Kidney (tissue), 14 donors: ENCODE data around the gene SLAMF8. TPM values are rescaled to one million over a fixed set of nuclear protein-coding genes. Genes with fewer than 3 reads are reported as not detected.

Experiments
- DNase-seq, 5 donors: peaks; one replicate each; pipeline ENCODE4 v3.0.0-alpha.2; 2013 to 2020
- FAIRE-seq: peaks from 2 replicates; lab custom pipeline; 2012; peaks lifted over from hg19 to GRCh38; lab: Jason Lieb, UNC
- H3K27ac ChIP-seq, 2 donors: one replicate each; pipeline ENCODE4 v1.7.0; 2013; ENCODE audit warnings: low read depth in 2 of 2, low read length in 2 of 2, inconsistent platforms in 1 of 2
- H3K27me3 ChIP-seq: one replicate; pipeline ENCODE4 v1.7.1; 2013; ENCODE audit warnings: low read length, inconsistent platforms; ENCODE audit not compliant: control insufficient read depth, insufficient read depth
- H3K36me3 ChIP-seq, 3 donors: one replicate each; pipeline versions ENCODE4 v1.7.0 to v1.7.1; 2013; ENCODE audit warnings: low read length in 3 of 3, control low read depth in 1 of 3, inconsistent platforms in 1 of 3; ENCODE audit not compliant: insufficient read depth in 3 of 3, control insufficient read depth in 2 of 3
- H3K4me1 ChIP-seq, 3 donors: one replicate each; pipeline versions ENCODE4 v1.7.0 to v1.7.1; 2013; ENCODE audit warnings: low read length in 3 of 3, inconsistent platforms in 1 of 3, low read depth in 1 of 3; ENCODE audit not compliant: control insufficient read depth in 2 of 3, insufficient read depth in 2 of 3
- H3K4me3 ChIP-seq, 3 donors: one replicate each; pipeline versions ENCODE4 v1.7.0 to v1.8.1; 2013; ENCODE audit warnings: low read length in 3 of 3, control low read depth in 1 of 3, inconsistent platforms in 1 of 3
- H3K9ac ChIP-seq, 3 donors: one replicate each; pipeline versions ENCODE4 v1.7.0 to v1.7.1; 2013; ENCODE audit warnings: low read length in 3 of 3, control low read depth in 1 of 3, inconsistent platforms in 1 of 3
- H3K9me3 ChIP-seq, 3 donors: one replicate each; pipeline versions ENCODE4 v1.7.0 to v1.7.1; 2013; ENCODE audit warnings: low read length in 3 of 3, control low read depth in 1 of 3, inconsistent platforms in 1 of 3; ENCODE audit not compliant: control insufficient read depth in 2 of 3, insufficient read depth in 1 of 3
- intact Hi-C: fragments of 100-400 bp; cut with DNase I; formaldehyde crosslinking; loops from one replicate; pipeline ENCODE4 v1.11.1; 2022
- polyA plus RNA-seq: library from polyadenylated mRNA; stranded (reverse); fragments of 350-450 nt; fragmentation: Illumina TruSeq; extraction: RNeasy Lipid Tissue Mini Kit (QIAGEN cat#74804); gene quantifications from one replicate; pipeline ENCODE4 v1.2.3, GENCODE V29; 2014; ENCODE audit warnings: low read depth, low replicate concordance; ENCODE audit not compliant: insufficient read depth
- total RNA-seq: library from RNA; stranded (reverse); fragmentation: NEBNext Ultra II Directional; extraction: Animal tissue kit (Norgen Biotek cat#: 25700); gene quantifications from one replicate; pipeline ENCODE4 v1.2.1, GENCODE V29; 2021
- TF ChIP-seq, protein P1 (sequence below): IDR thresholded peaks from 3 replicates; pipeline ENCODE4 v1.5.1; 2012; ENCODE audit warnings: mild to moderate bottlenecking, moderate library complexity, borderline replicate concordance; ENCODE audit not compliant: insufficient read depth; ENCODE audit errors: extremely low read depth
- donor health status: control.
- donor health status: control.
- donor health status: control.
- donor health status: control.
- donor health status: control.
- donor health status: DM: yes; HTN: yes; CAD: no.
- donor health status: Normal renal cell carcinoma (clear cell type).

Gene SLAMF8
- total and polyA plus RNA-seq, 2 donors from 2014 or later: 1.8 to 12.0 TPM

DNA sequence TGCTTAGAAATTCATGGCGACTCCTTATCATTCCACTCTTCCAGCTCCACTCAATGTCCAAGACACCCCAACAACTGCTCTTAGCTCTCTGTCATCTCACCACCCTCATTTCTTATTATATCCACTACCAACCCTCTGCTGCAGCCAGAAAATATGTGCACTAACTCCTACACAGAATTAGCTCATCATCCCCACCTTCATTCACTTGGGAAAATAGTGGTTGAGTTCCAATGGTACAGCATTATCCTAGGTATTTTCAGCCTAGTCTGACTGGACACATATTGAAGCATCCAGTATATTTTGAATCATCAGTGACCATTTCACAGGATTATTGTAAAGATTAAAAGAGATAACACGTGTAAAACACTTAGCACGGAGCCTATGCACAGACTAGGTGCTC is 52.5 kb downstream of the SLAMF8 start:
- Histone ChIP-seq H3K4me3 (no peak overlapping the region), H3K9ac (no peak overlapping the region), H3K27me3 (no peaks in the 10 kb centered on the region), H3K4me1 (no peaks in the 10 kb centered on the region), H3K27ac (no peak overlapping the region), H3K36me3 (no peaks in the 10 kb centered on the region), H3K9me3 (no peaks in the 10 kb centered on the region)
- no peak for FAIRE-seq
- no peak for DNase-seq
- TF ChIP-seq, protein P1, sequence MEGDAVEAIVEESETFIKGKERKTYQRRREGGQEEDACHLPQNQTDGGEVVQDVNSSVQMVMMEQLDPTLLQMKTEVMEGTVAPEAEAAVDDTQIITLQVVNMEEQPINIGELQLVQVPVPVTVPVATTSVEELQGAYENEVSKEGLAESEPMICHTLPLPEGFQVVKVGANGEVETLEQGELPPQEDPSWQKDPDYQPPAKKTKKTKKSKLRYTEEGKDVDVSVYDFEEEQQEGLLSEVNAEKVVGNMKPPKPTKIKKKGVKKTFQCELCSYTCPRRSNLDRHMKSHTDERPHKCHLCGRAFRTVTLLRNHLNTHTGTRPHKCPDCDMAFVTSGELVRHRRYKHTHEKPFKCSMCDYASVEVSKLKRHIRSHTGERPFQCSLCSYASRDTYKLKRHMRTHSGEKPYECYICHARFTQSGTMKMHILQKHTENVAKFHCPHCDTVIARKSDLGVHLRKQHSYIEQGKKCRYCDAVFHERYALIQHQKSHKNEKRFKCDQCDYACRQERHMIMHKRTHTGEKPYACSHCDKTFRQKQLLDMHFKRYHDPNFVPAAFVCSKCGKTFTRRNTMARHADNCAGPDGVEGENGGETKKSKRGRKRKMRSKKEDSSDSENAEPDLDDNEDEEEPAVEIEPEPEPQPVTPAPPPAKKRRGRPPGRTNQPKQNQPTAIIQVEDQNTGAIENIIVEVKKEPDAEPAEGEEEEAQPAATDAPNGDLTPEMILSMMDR: no peak
- intact Hi-C loops: no loop called here

DNA sequence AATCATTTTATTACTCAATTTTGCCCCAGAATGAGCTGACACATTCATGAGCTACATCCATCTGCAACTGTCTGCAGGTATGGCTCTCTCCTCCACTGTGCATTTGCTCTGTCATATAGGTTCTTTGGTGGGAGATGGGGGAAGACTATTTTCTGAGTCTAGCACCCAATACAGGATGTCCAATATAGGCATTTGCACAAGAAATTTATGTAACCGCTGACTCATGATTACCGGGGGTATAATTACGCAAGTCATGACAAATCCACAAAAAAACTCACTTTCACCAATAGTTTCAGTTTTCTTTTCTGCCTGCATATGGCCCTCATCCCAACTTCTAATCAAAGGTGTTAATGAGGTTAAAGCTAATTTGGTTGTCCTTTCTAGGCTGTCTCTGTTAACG is 53.3 kb downstream of the SLAMF8 start:
- Histone ChIP-seq H3K4me3 (no peak overlapping the region), H3K27ac (no peak overlapping the region), H3K9ac (no peak overlapping the region), H3K36me3 (no peaks in the 10 kb centered on the region), H3K9me3 (no peaks in the 10 kb centered on the region), H3K27me3 (no peaks in the 10 kb centered on the region), H3K4me1 (no peaks in the 10 kb centered on the region)
- TF ChIP-seq, protein P1: no peak
- intact Hi-C loops: no loop called here
- no peak for FAIRE-seq
- DNase-seq: no peak

DNA sequence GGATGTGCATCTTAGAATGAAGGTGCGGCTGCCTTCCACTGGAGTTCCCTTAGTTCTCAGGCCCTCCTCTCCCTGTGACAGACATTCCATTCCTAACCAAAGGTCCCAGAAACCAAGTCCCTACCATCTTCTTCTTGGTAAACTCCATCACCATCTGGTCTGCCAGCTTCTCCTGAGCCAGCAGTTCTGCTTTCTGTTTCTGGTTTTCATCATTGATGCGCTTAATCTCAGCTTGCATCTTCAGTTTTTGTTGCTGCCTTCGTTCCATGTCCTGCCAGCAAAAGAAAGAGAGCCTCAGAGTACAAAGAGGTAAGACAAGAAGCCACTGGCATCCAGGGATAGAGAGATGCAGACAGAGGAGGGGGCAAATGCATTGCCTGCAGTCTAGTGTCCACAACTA is 53.8 kb downstream of the SLAMF8 start:
- Histone ChIP-seq H3K4me1 (no peaks in the 10 kb centered on the region), H3K27ac (no peak overlapping the region), H3K27me3 (no peaks in the 10 kb centered on the region), H3K9me3 (no peaks in the 10 kb centered on the region), H3K9ac (no peak overlapping the region), H3K4me3 (no peak overlapping the region), H3K36me3 (no peaks in the 10 kb centered on the region)
- intact Hi-C loops: no loop called here
- FAIRE-seq (no peak), DNase-seq (no peak)
- TF ChIP-seq, protein P1: no peak
